HG03097 (cell line): Measurements from ENCODE around the gene TUBGCP6.
"Not testable (repeated sequence)": the region's sequence is repeated elsewhere in the genome, so short reads cannot be mapped to it uniquely, and the experiment has no call there.

Experiments used
- ATAC-seq: cut with Tn5 transposase; IDR thresholded peaks from one replicate; pipeline ENCODE4 v1.9.1; 2021; ENCODE audit not compliant: unreplicated experiment, low FRiP score

TUBGCP6 gene

GRCh38 chr22:50215297-50216054, 29.3 kb downstream of the TUBGCP6 start:
- no peak for ATAC-seq

GRCh38 chr22:50213263-50213662, 31.6 kb downstream of the TUBGCP6 start:
- ATAC-seq, result no peak

- ATAC-seq, result no peak
Measured at GRCh38 chr22:50211147-50211546, 33.7 kb downstream of the TUBGCP6 start.

- no peak for ATAC-seq
Measured at GRCh38 chr22:50210378-50211139, 34.3 kb downstream of the TUBGCP6 start.

GRCh38 chr22:50209893-50210292, 34.9 kb downstream of the TUBGCP6 start:
- ATAC-seq, result no peak

- ATAC-seq, result no peak
Measured at GRCh38 chr22:50208939-50209892, 35.6 kb downstream of the TUBGCP6 start.

- ATAC-seq, result no peak
Measured at GRCh38 chr22:50208430-50208938, 36.3 kb downstream of the TUBGCP6 start.

GRCh38 chr22:50207383-50208140, 37.3 kb downstream of the TUBGCP6 start:
- no peak for ATAC-seq

GRCh38 chr22:50206599-50206998, 38.2 kb downstream of the TUBGCP6 start:
- ATAC-seq, result no peak

GRCh38 chr22:50205781-50206569, 38.8 kb downstream of the TUBGCP6 start:
- ATAC-seq, result no peak

GRCh38 chr22:50204998-50205397, 39.8 kb downstream of the TUBGCP6 start:
- not testable (repeated sequence) for ATAC-seq

GRCh38 chr22:50204571-50204970, 40.3 kb downstream of the TUBGCP6 start:
- ATAC-seq, result no peak

- no peak for ATAC-seq
Measured at GRCh38 chr22:50203288-50203687, 41.5 kb downstream of the TUBGCP6 start.

GRCh38 chr22:50202130-50202666, 42.6 kb downstream of the TUBGCP6 start:
- no peak for ATAC-seq

- ATAC-seq, result peak; percentile 22
Measured at GRCh38 chr22:50201191-50202129, 43.4 kb downstream of the TUBGCP6 start.

- peak; percentile 55 for ATAC-seq
Measured at GRCh38 chr22:50200461-50201190, 44.2 kb downstream of the TUBGCP6 start, which contains the start of gene SELENOO. SELENOO (plus strand) TSS chr22:50201011; CDS start chr22:50201037, 26 bp downstream.
